Stomach smooth muscle (tissue), 2 donors: ENCODE measurements around the gene NLRP9.
A peak's percentile ranks its signal among the peaks of the same experiment; 100 is the strongest.

ENCODE experiments used
- H3K27ac ChIP-seq: one replicate; pipeline ENCODE4 v1.7.0; 2013; ENCODE audit warnings: mild to moderate bottlenecking, low read length, inconsistent platforms
- H3K27me3 ChIP-seq, 2 donors: one replicate each; pipeline ENCODE4 v1.7.0; 2013; ENCODE audit warnings: low read length in 2 of 2; ENCODE audit not compliant: insufficient read depth in 2 of 2, control insufficient read depth in 1 of 2
- H3K36me3 ChIP-seq, 2 donors: one replicate each; pipeline ENCODE4 v1.7.0; 2013; ENCODE audit warnings: low read length in 2 of 2; ENCODE audit not compliant: control insufficient read depth in 2 of 2, insufficient read depth in 2 of 2
- H3K4me1 ChIP-seq: one replicate; pipeline ENCODE4 v1.7.0; 2013; ENCODE audit warnings: low read length; ENCODE audit not compliant: control insufficient read depth, insufficient read depth
- H3K4me3 ChIP-seq, 2 donors: one replicate each; pipeline ENCODE4 v1.7.0; 2013; ENCODE audit warnings: low read length in 2 of 2
- H3K9ac ChIP-seq, 2 donors: one replicate each; pipeline ENCODE4 v1.7.0; 2013; ENCODE audit warnings: low read length in 2 of 2, mild to moderate bottlenecking in 1 of 2
- H3K9me3 ChIP-seq, 2 donors: one replicate each; pipeline ENCODE4 v1.7.0; 2013; ENCODE audit warnings: low read length in 2 of 2; ENCODE audit not compliant: control insufficient read depth in 2 of 2
- donor health status: healthy.
- donor health status: Pancreatic carcinoma.

The NLRP9 gene

GRCh38 chr19:55678121-55678671 is 60.0 kb downstream of the NLRP9 start:
- H3K27me3 ChIP-seq = no peaks in the 10 kb centered on the region
- H3K27ac ChIP-seq = no peak overlapping the region
- H3K4me3 ChIP-seq = no peak overlapping the region
- peaks cover 35% of the 10 kb centered on the region for H3K4me1 ChIP-seq
- H3K9me3 ChIP-seq = no peaks in the 10 kb centered on the region
- H3K9ac ChIP-seq = no peak overlapping the region
- H3K36me3 ChIP-seq = peaks cover 28 to 32% of the 10 kb centered on the region in 2 donors

GRCh38 chr19:55677572-55678028 is 60.6 kb downstream of the NLRP9 start:
- H3K36me3 ChIP-seq = peaks cover 28 to 32% of the 10 kb centered on the region in 2 donors
- peaks cover 35% of the 10 kb centered on the region for H3K4me1 ChIP-seq
- H3K27me3 ChIP-seq = no peaks in the 10 kb centered on the region
- peak overlapping the region; percentile 21 to 33 for H3K9ac ChIP-seq
- H3K4me3 ChIP-seq = peak overlapping the region in 1 of 2 donors; percentile 8
- H3K27ac ChIP-seq = no peak overlapping the region
- H3K9me3 ChIP-seq = no peaks in the 10 kb centered on the region

GRCh38 chr19:55676889-55677505 is 61.2 kb downstream of the NLRP9 start:
- peak overlapping the region in 1 of 2 donors; percentile 55 for H3K9ac ChIP-seq
- no peak overlapping the region for H3K27ac ChIP-seq
- peaks cover 28 to 29% of the 10 kb centered on the region in 2 donors for H3K36me3 ChIP-seq
- H3K4me3 ChIP-seq = peak overlapping the region in 1 of 2 donors; percentile 96
- H3K4me1 ChIP-seq = peaks cover 35% of the 10 kb centered on the region
- H3K27me3 ChIP-seq = no peaks in the 10 kb centered on the region
- no peaks in the 10 kb centered on the region for H3K9me3 ChIP-seq

- Histone ChIP-seq H3K4me3 (peak overlapping the region; percentile 96), H3K4me1 (peaks cover 35% of the 10 kb centered on the region), H3K9ac (peak overlapping the region; percentile 55 to 93), H3K27ac (no peak overlapping the region), H3K27me3 (no peaks in the 10 kb centered on the region), H3K9me3 (no peaks in the 10 kb centered on the region), H3K36me3 (peaks cover 28% of the 10 kb centered on the region in 2 donors)
These were observed 61.8 kb downstream of the NLRP9 start for GRCh38 chr19:55676383-55676782.

GRCh38 chr19:55675661-55676354 is 62.4 kb downstream of the NLRP9 start:
- Histone ChIP-seq H3K4me3 (peak overlapping the region; percentile 96), H3K9ac (peak overlapping the region; percentile 93 to 94), H3K27ac (peak overlapping the region; percentile 71), H3K36me3 (peaks cover 24 to 25% of the 10 kb centered on the region in 2 donors), H3K27me3 (no peaks in the 10 kb centered on the region), H3K4me1 (peaks cover 35% of the 10 kb centered on the region), H3K9me3 (no peaks in the 10 kb centered on the region)

GRCh38 chr19:55674841-55675660 is 63.2 kb downstream of the NLRP9 start, which contains the start of gene EPN1:
TSS of gene EPN1 (plus strand) at chr19:55675226. CDS start at chr19:55678628, 3,402 bp downstream.
- Histone ChIP-seq H3K27me3 (no peaks in the 10 kb centered on the region), H3K27ac (peak within 1 kb of the TSS; percentile 71), H3K36me3 (peaks cover 22 to 27% of the 10 kb centered on the region in 2 donors), H3K9ac (peak within 1 kb of the TSS; percentile 93 to 94), H3K9me3 (no peaks in the 10 kb centered on the region), H3K4me3 (peak within 1 kb of the TSS; percentile 96), H3K4me1 (peaks cover 39% of the 10 kb centered on the region)

- peaks cover 23 to 31% of the 10 kb centered on the region in 2 donors for H3K36me3 ChIP-seq
- H3K27me3 ChIP-seq = no peaks in the 10 kb centered on the region
- peak overlapping the region; percentile 49 to 96 for H3K4me3 ChIP-seq
- H3K27ac ChIP-seq = peak overlapping the region; percentile 71
- H3K9me3 ChIP-seq = no peaks in the 10 kb centered on the region
- H3K4me1 ChIP-seq = peaks cover 39% of the 10 kb centered on the region
- peak overlapping the region in 1 of 2 donors; percentile 56 for H3K9ac ChIP-seq
These were observed 63.8 kb downstream of the NLRP9 start for GRCh38 chr19:55674459-55674840.

- no peaks in the 10 kb centered on the region for H3K9me3 ChIP-seq
- H3K4me1 ChIP-seq = peaks cover 39% of the 10 kb centered on the region
- H3K4me3 ChIP-seq = no peak overlapping the region
- H3K27ac ChIP-seq = no peak overlapping the region
- no peaks in the 10 kb centered on the region for H3K27me3 ChIP-seq
- peaks cover 23 to 29% of the 10 kb centered on the region in 2 donors for H3K36me3 ChIP-seq
- no peak overlapping the region for H3K9ac ChIP-seq
These were observed 64.3 kb downstream of the NLRP9 start for GRCh38 chr19:55673889-55674288.

GRCh38 chr19:55673465-55673864 is 64.7 kb downstream of the NLRP9 start:
- no peaks in the 10 kb centered on the region for H3K9me3 ChIP-seq
- no peaks in the 10 kb centered on the region for H3K27me3 ChIP-seq
- no peak overlapping the region for H3K9ac ChIP-seq
- no peak overlapping the region for H3K4me3 ChIP-seq
- H3K27ac ChIP-seq = no peak overlapping the region
- H3K4me1 ChIP-seq = peaks cover 37% of the 10 kb centered on the region
- peaks cover 22 to 28% of the 10 kb centered on the region in 2 donors for H3K36me3 ChIP-seq

GRCh38 chr19:55672418-55672817 is 65.8 kb downstream of the NLRP9 start:
- H3K27ac ChIP-seq = no peak overlapping the region
- no peaks in the 10 kb centered on the region for H3K9me3 ChIP-seq
- H3K36me3 ChIP-seq = peaks cover 20 to 31% of the 10 kb centered on the region in 2 donors

More at GRCh38 chr19:55672418-55672817, 65.8 kb downstream of the NLRP9 start:
- no peak overlapping the region for H3K4me3 ChIP-seq
- H3K27me3 ChIP-seq = no peaks in the 10 kb centered on the region
- H3K4me1 ChIP-seq = peaks cover 28% of the 10 kb centered on the region
- H3K9ac ChIP-seq = no peak overlapping the region
